Esophagus muscularis mucosa (tissue), 4 donors: ENCODE measurements around the gene NRP1. TPM values are rescaled to one million over a fixed set of nuclear protein-coding genes. Genes with fewer than 3 reads are reported as not detected.

Experiments used
- DNase-seq: peaks from one replicate; pipeline ENCODE4 v3.0.0-alpha.2; 2017; ENCODE audit errors: extremely low spot score
- H3K27ac ChIP-seq, 4 donors: fragments of 200-600 bp; sonication (generic); replicated peaks in 1 of 4; 1 replicate in 3 of 4; 2 replicates in 1 of 4; pipeline ENCODE4 v1.5.1; 2016 to 2019; ENCODE audit warnings: mild to moderate bottlenecking in 1 of 4
- H3K27me3 ChIP-seq, 4 donors: fragments of 200-600 bp; sonication (generic); one replicate each; pipeline versions ENCODE4 v1.5.1 to v1.6.0; 2016 to 2019
- H3K36me3 ChIP-seq, 4 donors: fragments of 200-600 bp; sonication (generic); one replicate each; pipeline ENCODE4 v1.5.1; 2016 to 2019
- H3K4me1 ChIP-seq, 4 donors: fragments of 200-600 bp; sonication (generic); one replicate each; pipeline ENCODE4 v1.5.1; 2016 to 2019
- H3K4me3 ChIP-seq, 4 donors: fragments of 200-600 bp; sonication (generic); 1 replicate in 2 of 4; 2 replicates in 2 of 4; pipeline ENCODE4 v1.5.1; 2016 to 2019; ENCODE audit warnings: mild to moderate bottlenecking in 4 of 4, moderate library complexity in 1 of 4
- H3K9me3 ChIP-seq, 4 donors: fragments of 200-600 bp; sonication (generic); 1 replicate in 3 of 4; 2 replicates in 1 of 4; pipeline ENCODE4 v1.5.1; 2016 to 2019
- CTCF ChIP-seq, 3 experiments: fragments of 200-600 bp in 2 of 3; fragments of 450-650 bp in 1 of 3; sonication (generic) in 2 of 3; IDR thresholded peaks; one replicate each; pipeline ENCODE4 v1.5.1; 2017 to 2019; ENCODE audit warnings: antibody characterized with exemption in 3 of 3, mild to moderate bottlenecking in 2 of 3, moderate library complexity in 1 of 3
- EP300 ChIP-seq: sonication (generic); formaldehyde crosslinking; IDR thresholded peaks from one replicate; pipeline ENCODE4 v1.6.1; 2017; ENCODE audit warnings: antibody characterized with exemption
- POLR2A ChIP-seq: fragments of 450-650 bp; IDR thresholded peaks from one replicate; pipeline ENCODE4 v1.6.1; 2017; ENCODE audit warnings: antibody characterized with exemption, moderate library complexity, mild to moderate bottlenecking, low read depth
- POLR2AphosphoS5 ChIP-seq, 2 donors: sonication (generic); formaldehyde crosslinking; IDR thresholded peaks; one replicate each; pipeline ENCODE4 v1.6.1; 2017; ENCODE audit warnings: antibody characterized with exemption in 2 of 2
- WGBS: methylation state at CpG from one replicate; pipeline ENCODE4 v1.1.5; 2018; 5-methylcytosine and 5-hydroxymethylcytosine counted together
- intact Hi-C: fragments of 100-400 bp; cut with DNase I; formaldehyde crosslinking; loops from one replicate; pipeline ENCODE4 v1.15.1; 2023
- total RNA-seq, 4 donors: library from RNA; depleted of rRNA; stranded (reverse); fragments of >200 nt; gene quantifications; one replicate each; pipeline versions ENCODE4 v1.1.0 to v1.2.1, GENCODE V29; 2016

NRP1 gene
- total RNA-seq, 4 donors from 2014 or later: 36.5 to 64.4 (median 54.1) TPM

DNA sequence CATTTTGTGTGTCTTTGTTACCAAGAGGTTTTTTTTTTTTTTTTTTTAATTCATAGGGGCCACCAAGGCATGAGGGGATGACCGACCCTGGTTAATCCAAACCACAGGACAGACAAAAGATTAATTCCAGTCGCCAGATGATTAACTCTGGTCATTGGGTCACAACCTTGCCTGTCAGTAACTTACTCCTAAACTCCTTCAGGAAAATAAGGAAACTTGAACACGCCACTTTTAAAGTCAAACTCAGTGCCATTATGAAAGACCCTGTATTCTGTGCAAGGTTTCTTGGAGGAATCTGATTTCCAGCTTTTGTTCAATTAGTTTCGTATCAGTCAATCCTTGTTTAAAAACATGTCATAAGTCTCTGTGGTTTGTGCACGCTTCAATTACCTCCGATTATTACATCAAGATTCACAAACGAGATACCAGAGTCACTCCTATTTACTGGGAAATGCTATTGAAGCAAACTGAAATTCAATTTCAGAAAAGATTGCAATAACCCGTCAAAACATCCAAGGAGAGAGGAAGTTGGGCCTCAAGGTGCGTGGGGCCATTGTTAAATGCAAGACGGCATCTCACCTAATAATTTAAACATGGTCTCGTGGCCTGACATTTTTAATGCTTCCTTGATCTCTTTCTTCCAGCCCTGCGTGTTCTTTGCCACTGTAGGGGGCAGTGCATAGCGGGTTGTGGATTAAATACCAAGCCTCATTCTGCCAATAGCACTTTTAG is 44.0 kb downstream of the NRP1 start:
- peak overlapping the region; percentile 64 to 69 (median 66) for H3K27ac ChIP-seq
- H3K27me3 ChIP-seq: no peaks in the 10 kb centered on the region
- H3K9me3 ChIP-seq: no peaks in the 10 kb centered on the region
- peak overlapping the region in 3 of 4 donors; percentile 6 to 35 (median 16) for H3K4me3 ChIP-seq
- WGBS: 77% methylated on average over 13 of the region's 13 CpGs
- TF ChIP-seq CTCF (IDR thresholded peaks at IDR 0.05) (peak in 2 of 3 experiments; percentile 18 to 25), POLR2AphosphoS5 (IDR thresholded peaks at IDR 0.05) (no peak)
- no peak for DNase-seq
- peaks cover 75 to 91% (median 77%) of the 10 kb centered on the region in 4 donors for H3K4me1 ChIP-seq
- intact Hi-C loops: no loop called here
- H3K36me3 ChIP-seq: peaks cover 0 to 10% (median 0%) of the 10 kb centered on the region in 4 donors

GRCh38 chr10:33289776-33290175 is 44.7 kb downstream of the NRP1 start:
- Histone ChIP-seq H3K27me3 (no peaks in the 10 kb centered on the region), H3K27ac (peak overlapping the region in 1 of 4 donors; percentile 64), H3K4me1 (peaks cover 81 to 90% (median 83%) of the 10 kb centered on the region in 4 donors), H3K36me3 (peaks cover 0 to 4% (median 0%) of the 10 kb centered on the region in 4 donors), H3K9me3 (no peaks in the 10 kb centered on the region), H3K4me3 (no peak overlapping the region)
- no peak for DNase-seq
- 95% methylated on average over 8 of the region's 8 CpGs for WGBS
- TF ChIP-seq POLR2A (no peak), POLR2AphosphoS5 (IDR thresholded peaks at IDR 0.05) (no peak), EP300 (no peak), CTCF (IDR thresholded peaks at IDR 0.05) (no peak)
- intact Hi-C loops: no loop called here

DNA sequence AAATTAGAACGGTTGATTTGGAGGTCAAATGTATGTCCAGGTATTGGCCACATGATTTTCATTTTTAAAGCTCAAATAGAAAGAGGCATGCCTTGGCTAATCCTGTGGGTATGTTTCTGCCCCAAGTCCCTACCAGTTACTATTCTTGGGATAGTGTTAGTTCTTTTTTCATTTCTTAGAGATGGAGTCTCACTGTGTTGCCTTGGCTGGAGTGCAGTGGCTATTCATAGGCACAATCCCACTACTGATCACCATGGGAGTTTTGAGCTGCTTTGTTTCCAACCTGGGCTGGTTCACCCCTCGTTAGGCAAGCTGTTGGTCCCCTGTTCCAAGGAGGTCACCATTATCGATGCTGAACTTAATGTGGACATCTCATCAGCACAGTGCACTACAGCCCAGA is 46.3 kb downstream of the NRP1 start:
- WGBS: 94% methylated on average over 3 of the region's 3 CpGs
- peak overlapping the region; percentile 14 to 34 (median 18) for H3K27ac ChIP-seq
- peaks cover 73 to 92% (median 84%) of the 10 kb centered on the region in 4 donors for H3K4me1 ChIP-seq

DNA sequence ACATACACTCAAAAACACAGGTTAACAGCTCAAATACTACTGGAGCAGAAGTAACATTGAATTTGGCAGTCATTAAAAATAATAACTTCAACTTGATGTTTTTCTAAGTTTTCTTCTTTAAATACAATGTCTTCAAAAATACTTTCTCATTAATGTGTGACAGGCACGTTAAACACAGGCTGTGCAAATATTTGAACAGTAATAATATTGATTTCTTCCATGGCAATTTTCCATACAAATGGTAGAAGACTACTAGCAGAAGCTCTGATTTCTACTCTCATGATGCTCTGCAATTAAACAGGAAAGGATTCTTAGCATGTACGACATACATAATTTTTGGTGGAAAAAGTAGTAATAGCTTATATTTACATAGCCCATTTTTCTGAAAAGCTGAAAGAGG is 47.4 kb downstream of the NRP1 start:
- no peak for DNase-seq
- no peaks in the 10 kb centered on the region for H3K36me3 ChIP-seq
- no peak overlapping the region for H3K4me3 ChIP-seq
- H3K27me3 ChIP-seq: no peaks in the 10 kb centered on the region
- no peak for TF ChIP-seq EP300
- no peak for TF ChIP-seq POLR2AphosphoS5 (IDR thresholded peaks at IDR 0.05)
- TF ChIP-seq CTCF (IDR thresholded peaks at IDR 0.05): no peak
- TF ChIP-seq POLR2A: no peak
- H3K27ac ChIP-seq: peak overlapping the region in 1 of 4 donors; percentile 50
- no peaks in the 10 kb centered on the region for H3K9me3 ChIP-seq
- intact Hi-C loops: no loop called here
- H3K4me1 ChIP-seq: peaks cover 64 to 85% (median 74%) of the 10 kb centered on the region in 4 donors
- 67% methylated on average over 2 of the region's 2 CpGs for WGBS

More for the DNA sequence above, 46.3 kb downstream of the NRP1 start:
- no peaks in the 10 kb centered on the region for H3K9me3 ChIP-seq
- no peak overlapping the region for H3K4me3 ChIP-seq
- no peak for DNase-seq
- TF ChIP-seq POLR2A: no peak
- no peak for TF ChIP-seq EP300
- TF ChIP-seq POLR2AphosphoS5 (IDR thresholded peaks at IDR 0.05): no peak
- no peak for TF ChIP-seq CTCF (IDR thresholded peaks at IDR 0.05)
- H3K27me3 ChIP-seq: no peaks in the 10 kb centered on the region
- no peaks in the 10 kb centered on the region for H3K36me3 ChIP-seq
- intact Hi-C loops: no loop called here
